Measurements from ENCODE around the gene GSG1L.

Gene GSG1L

GRCh38 chr16:28098959-28099945, 35.7 kb upstream of the GSG1L start:
- no peak for TF ChIP-seq GATA1 (IDR thresholded peaks at IDR 0.05; ENCODE audit: low read depth, low read length)
- TF ChIP-seq POLR2A (IDR thresholded peaks at IDR 0.05; ENCODE audit: low read length), result no peak
- DNase-seq, result no peak

- DNase-seq, result no peak
- TF ChIP-seq POLR2A (IDR thresholded peaks at IDR 0.05; ENCODE audit: low read length), result no peak
- TF ChIP-seq GATA1 (IDR thresholded peaks at IDR 0.05; ENCODE audit: low read depth, low read length), result no peak
Observed at GRCh38 chr16:28098171-28098958, 34.9 kb upstream of the GSG1L start.

- DNase-seq, result no peak
- TF ChIP-seq POLR2A (IDR thresholded peaks at IDR 0.05; ENCODE audit: low read length) (no peak), GATA1 (IDR thresholded peaks at IDR 0.05; ENCODE audit: low read depth, low read length) (no peak)
Observed at GRCh38 chr16:28096983-28097899, 33.7 kb upstream of the GSG1L start.

GRCh38 chr16:28093385-28093725, 29.8 kb upstream of the GSG1L start:
- TF ChIP-seq GATA1 (IDR thresholded peaks at IDR 0.05; ENCODE audit: low read depth, low read length) (no peak), POLR2A (IDR thresholded peaks at IDR 0.05; ENCODE audit: low read length) (no peak)
- no peak for DNase-seq

- TF ChIP-seq GATA1 (IDR thresholded peaks at IDR 0.05; ENCODE audit: low read depth, low read length) (no peak), POLR2A (IDR thresholded peaks at IDR 0.05; ENCODE audit: low read length) (no peak)
- no peak for DNase-seq
Observed at GRCh38 chr16:28092721-28093384, 29.3 kb upstream of the GSG1L start.

- no peak for DNase-seq
- no peak for TF ChIP-seq GATA1 (IDR thresholded peaks at IDR 0.05; ENCODE audit: low read depth, low read length)
- no peak for TF ChIP-seq POLR2A (IDR thresholded peaks at IDR 0.05; ENCODE audit: low read length)
Observed at GRCh38 chr16:28091656-28092055, 28.1 kb upstream of the GSG1L start.

GRCh38 chr16:28090646-28091377, 27.3 kb upstream of the GSG1L start:
- DNase-seq, result peak in 1 of 2 experiments; percentile 12
- no peak for TF ChIP-seq GATA1 (IDR thresholded peaks at IDR 0.05; ENCODE audit: low read depth, low read length)
- TF ChIP-seq POLR2A (IDR thresholded peaks at IDR 0.05; ENCODE audit: low read length), result no peak

- no peak for DNase-seq
- TF ChIP-seq GATA1 (IDR thresholded peaks at IDR 0.05; ENCODE audit: low read depth, low read length) (no peak), POLR2A (IDR thresholded peaks at IDR 0.05; ENCODE audit: low read length) (no peak)
Observed at GRCh38 chr16:28089992-28090365, 26.5 kb upstream of the GSG1L start.

GRCh38 chr16:28089205-28089991, 25.9 kb upstream of the GSG1L start:
- peak in 1 of 2 experiments; percentile 35 for DNase-seq
- TF ChIP-seq POLR2A (IDR thresholded peaks at IDR 0.05; ENCODE audit: low read length), result no peak
- TF ChIP-seq GATA1 (IDR thresholded peaks at IDR 0.05; ENCODE audit: low read depth, low read length), result no peak

GRCh38 chr16:28087675-28088300, 24.3 kb upstream of the GSG1L start:
- DNase-seq, result peak in 1 of 2 experiments; percentile 34
- no peak for TF ChIP-seq GATA1 (IDR thresholded peaks at IDR 0.05; ENCODE audit: low read depth, low read length)
- TF ChIP-seq POLR2A (IDR thresholded peaks at IDR 0.05; ENCODE audit: low read length), result no peak

GRCh38 chr16:28087140-28087660, 23.7 kb upstream of the GSG1L start:
- no peak for DNase-seq
- TF ChIP-seq POLR2A (IDR thresholded peaks at IDR 0.05; ENCODE audit: low read length) (no peak), GATA1 (IDR thresholded peaks at IDR 0.05; ENCODE audit: low read depth, low read length) (no peak)

Measured in erythroblast (primary cell).